H1 (cell line): ENCODE results near the gene TTC22. TPM values are rescaled to one million over a fixed set of nuclear protein-coding genes. Genes with fewer than 3 reads are reported as not detected.

ENCODE experiments used
- EP300 ChIP-seq, 2 experiments: IDR thresholded peaks; 1 replicate in 1 of 2; 2 replicates in 1 of 2; pipeline ENCODE4 v1.6.1; 2011 to 2012; ENCODE audit warnings: low read depth in 2 of 2, low read length in 2 of 2, mild to moderate bottlenecking in 2 of 2, borderline replicate concordance in 1 of 2, inconsistent platforms in 1 of 2, moderate library complexity in 1 of 2
- JUN ChIP-seq: IDR thresholded peaks from 2 replicates; pipeline ENCODE4 v1.6.1; 2011; ENCODE audit warnings: low read depth, mild to moderate bottlenecking, improper control_type of control experiment, low read length
- POLR2AphosphoS5 ChIP-seq: IDR thresholded peaks from 2 replicates; pipeline ENCODE4 v1.6.1; 2011; ENCODE audit warnings: low read depth, low read length
- POU5F1 ChIP-seq: IDR thresholded peaks from 2 replicates; pipeline ENCODE4 v1.6.1; 2011; ENCODE audit warnings: low read depth, mild to moderate bottlenecking, low read length, moderate library complexity
- SP4 ChIP-seq: IDR thresholded peaks from 2 replicates; pipeline ENCODE4 v1.6.1; 2012; ENCODE audit warnings: low read length, inconsistent platforms
- polyA plus RNA-seq, 7 experiments: library from polyadenylated mRNA; depleted of rRNA in 3 of 7; stranded (reverse) in 5 of 7; unstranded in 2 of 7; fragments of >200 nt in 5 of 7; fragments of 200-250 nt in 2 of 7; gene quantifications; 1 replicate in 5 of 7; 2 replicates in 1 of 7; 4 replicates in 1 of 7; pipeline versions ENCODE4 v1.2.1 to v1.2.3, GENCODE V29; 2011 to 2013; ENCODE audit warnings: missing spikeins in 2 of 7, mixed read lengths in 2 of 7
- total RNA-seq: library from RNA; stranded (reverse); fragmentation: NEBNext Ultra II Directional; extraction: Animal tissue kit (Norgen Biotek cat#: 25700); gene quantifications from 2 replicates; pipeline ENCODE4 v1.2.1, GENCODE V29; 2021
- TF ChIP-seq, protein P1 (sequence below): fragments of 300-600 bp; sonication (generic); IDR thresholded peaks from 2 replicates; pipeline ENCODE4 v1.7.1; 2012; ENCODE audit warnings: low read length, moderate library complexity, mild to moderate bottlenecking, inconsistent platforms; ENCODE audit not compliant: insufficient replicate concordance

Gene TTC22
- total and polyA plus RNA-seq, 2 of the 8 experiments (the other 6 are each of a cell fraction or from before 2014, with no cell fraction given): 1.00 to 1.6 TPM

DNA sequence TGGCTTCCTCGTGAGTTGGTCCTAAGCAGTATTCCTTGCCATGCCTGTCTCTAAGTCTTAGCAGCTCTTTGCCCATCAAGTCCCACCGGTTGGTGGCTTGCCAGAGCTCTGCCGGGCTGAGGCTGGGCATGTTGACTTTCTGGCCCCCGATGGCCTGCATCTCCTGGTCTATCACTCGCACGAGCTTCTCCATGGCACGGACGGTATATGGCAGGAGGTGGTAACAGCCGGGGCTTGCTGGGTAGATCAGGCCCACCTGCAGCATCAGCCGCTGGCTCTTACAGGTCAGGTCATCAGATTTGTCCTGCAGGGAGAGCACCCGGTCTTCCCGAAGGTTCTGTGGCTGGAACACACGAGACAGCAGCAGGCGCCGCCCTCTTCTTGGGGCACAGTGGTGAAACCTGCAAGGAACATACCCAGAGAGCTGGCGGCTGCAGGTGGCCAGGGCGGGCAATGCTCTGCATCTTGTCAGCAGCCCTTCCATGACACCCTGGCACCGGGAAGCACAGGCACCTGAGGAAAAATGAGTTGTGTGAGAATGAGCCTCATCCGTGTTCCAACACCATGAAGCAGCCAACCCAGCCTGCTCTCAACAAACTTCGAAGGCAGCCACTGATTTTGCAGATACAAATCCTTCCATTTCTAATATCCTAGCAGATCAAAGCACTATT is 42.3 kb downstream of the TTC22 start (continued):
- TF ChIP-seq, protein P1, sequence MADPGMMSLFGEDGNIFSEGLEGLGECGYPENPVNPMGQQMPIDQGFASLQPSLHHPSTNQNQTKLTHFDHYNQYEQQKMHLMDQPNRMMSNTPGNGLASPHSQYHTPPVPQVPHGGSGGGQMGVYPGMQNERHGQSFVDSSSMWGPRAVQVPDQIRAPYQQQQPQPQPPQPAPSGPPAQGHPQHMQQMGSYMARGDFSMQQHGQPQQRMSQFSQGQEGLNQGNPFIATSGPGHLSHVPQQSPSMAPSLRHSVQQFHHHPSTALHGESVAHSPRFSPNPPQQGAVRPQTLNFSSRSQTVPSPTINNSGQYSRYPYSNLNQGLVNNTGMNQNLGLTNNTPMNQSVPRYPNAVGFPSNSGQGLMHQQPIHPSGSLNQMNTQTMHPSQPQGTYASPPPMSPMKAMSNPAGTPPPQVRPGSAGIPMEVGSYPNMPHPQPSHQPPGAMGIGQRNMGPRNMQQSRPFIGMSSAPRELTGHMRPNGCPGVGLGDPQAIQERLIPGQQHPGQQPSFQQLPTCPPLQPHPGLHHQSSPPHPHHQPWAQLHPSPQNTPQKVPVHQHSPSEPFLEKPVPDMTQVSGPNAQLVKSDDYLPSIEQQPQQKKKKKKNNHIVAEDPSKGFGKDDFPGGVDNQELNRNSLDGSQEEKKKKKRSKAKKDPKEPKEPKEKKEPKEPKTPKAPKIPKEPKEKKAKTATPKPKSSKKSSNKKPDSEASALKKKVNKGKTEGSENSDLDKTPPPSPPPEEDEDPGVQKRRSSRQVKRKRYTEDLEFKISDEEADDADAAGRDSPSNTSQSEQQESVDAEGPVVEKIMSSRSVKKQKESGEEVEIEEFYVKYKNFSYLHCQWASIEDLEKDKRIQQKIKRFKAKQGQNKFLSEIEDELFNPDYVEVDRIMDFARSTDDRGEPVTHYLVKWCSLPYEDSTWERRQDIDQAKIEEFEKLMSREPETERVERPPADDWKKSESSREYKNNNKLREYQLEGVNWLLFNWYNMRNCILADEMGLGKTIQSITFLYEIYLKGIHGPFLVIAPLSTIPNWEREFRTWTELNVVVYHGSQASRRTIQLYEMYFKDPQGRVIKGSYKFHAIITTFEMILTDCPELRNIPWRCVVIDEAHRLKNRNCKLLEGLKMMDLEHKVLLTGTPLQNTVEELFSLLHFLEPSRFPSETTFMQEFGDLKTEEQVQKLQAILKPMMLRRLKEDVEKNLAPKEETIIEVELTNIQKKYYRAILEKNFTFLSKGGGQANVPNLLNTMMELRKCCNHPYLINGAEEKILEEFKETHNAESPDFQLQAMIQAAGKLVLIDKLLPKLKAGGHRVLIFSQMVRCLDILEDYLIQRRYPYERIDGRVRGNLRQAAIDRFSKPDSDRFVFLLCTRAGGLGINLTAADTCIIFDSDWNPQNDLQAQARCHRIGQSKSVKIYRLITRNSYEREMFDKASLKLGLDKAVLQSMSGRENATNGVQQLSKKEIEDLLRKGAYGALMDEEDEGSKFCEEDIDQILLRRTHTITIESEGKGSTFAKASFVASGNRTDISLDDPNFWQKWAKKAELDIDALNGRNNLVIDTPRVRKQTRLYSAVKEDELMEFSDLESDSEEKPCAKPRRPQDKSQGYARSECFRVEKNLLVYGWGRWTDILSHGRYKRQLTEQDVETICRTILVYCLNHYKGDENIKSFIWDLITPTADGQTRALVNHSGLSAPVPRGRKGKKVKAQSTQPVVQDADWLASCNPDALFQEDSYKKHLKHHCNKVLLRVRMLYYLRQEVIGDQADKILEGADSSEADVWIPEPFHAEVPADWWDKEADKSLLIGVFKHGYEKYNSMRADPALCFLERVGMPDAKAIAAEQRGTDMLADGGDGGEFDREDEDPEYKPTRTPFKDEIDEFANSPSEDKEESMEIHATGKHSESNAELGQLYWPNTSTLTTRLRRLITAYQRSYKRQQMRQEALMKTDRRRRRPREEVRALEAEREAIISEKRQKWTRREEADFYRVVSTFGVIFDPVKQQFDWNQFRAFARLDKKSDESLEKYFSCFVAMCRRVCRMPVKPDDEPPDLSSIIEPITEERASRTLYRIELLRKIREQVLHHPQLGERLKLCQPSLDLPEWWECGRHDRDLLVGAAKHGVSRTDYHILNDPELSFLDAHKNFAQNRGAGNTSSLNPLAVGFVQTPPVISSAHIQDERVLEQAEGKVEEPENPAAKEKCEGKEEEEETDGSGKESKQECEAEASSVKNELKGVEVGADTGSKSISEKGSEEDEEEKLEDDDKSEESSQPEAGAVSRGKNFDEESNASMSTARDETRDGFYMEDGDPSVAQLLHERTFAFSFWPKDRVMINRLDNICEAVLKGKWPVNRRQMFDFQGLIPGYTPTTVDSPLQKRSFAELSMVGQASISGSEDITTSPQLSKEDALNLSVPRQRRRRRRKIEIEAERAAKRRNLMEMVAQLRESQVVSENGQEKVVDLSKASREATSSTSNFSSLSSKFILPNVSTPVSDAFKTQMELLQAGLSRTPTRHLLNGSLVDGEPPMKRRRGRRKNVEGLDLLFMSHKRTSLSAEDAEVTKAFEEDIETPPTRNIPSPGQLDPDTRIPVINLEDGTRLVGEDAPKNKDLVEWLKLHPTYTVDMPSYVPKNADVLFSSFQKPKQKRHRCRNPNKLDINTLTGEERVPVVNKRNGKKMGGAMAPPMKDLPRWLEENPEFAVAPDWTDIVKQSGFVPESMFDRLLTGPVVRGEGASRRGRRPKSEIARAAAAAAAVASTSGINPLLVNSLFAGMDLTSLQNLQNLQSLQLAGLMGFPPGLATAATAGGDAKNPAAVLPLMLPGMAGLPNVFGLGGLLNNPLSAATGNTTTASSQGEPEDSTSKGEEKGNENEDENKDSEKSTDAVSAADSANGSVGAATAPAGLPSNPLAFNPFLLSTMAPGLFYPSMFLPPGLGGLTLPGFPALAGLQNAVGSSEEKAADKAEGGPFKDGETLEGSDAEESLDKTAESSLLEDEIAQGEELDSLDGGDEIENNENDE: no peak
- no peak for TF ChIP-seq POLR2AphosphoS5
- no peak for TF ChIP-seq JUN
- no peak for TF ChIP-seq POU5F1
- TF ChIP-seq EP300 (IDR thresholded peaks at IDR 0.05; ENCODE audit: borderline replicate concordance in 1 of 2, low read depth in 2 of 2, low read length in 2 of 2): no peak
- no peak for TF ChIP-seq SP4
